Parathyroid adenoma (tissue), 2 donors: ENCODE data around the gene TTC22.

ENCODE experiments used
- H2AFZ ChIP-seq: fragments of 300-600 bp; sonication (generic); one replicate; pipeline ENCODE4 v1.7.0; 2017; ENCODE audit warnings: antibody characterized with exemption, mild to moderate bottlenecking
- H3K27ac ChIP-seq: fragments of 300-600 bp; sonication (generic); one replicate; pipeline ENCODE4 v1.7.0; 2017
- H3K27me3 ChIP-seq: fragments of 300-600 bp; sonication (generic); one replicate; pipeline ENCODE4 v1.7.0; 2017; ENCODE audit warnings: low read length; ENCODE audit not compliant: control insufficient read depth, insufficient read depth
- H3K36me3 ChIP-seq: fragments of 300-600 bp; sonication (generic); one replicate; pipeline ENCODE4 v1.7.0; 2017; ENCODE audit warnings: low read length; ENCODE audit not compliant: control insufficient read depth, insufficient read depth
- H3K4me1 ChIP-seq: fragments of 300-600 bp; sonication (generic); one replicate; pipeline ENCODE4 v1.7.0; 2017; ENCODE audit warnings: control low read depth
- H3K4me2 ChIP-seq: fragments of 300-600 bp; sonication (generic); one replicate; pipeline ENCODE4 v1.7.0; 2017; ENCODE audit warnings: low read length
- H3K4me3 ChIP-seq: fragments of 300-600 bp; sonication (generic); one replicate; pipeline ENCODE4 v1.7.0; 2017; ENCODE audit warnings: low read depth, low read length
- H3K79me2 ChIP-seq: fragments of 300-600 bp; sonication (generic); one replicate; pipeline ENCODE4 v1.7.0; 2017; ENCODE audit warnings: control low read depth
- H3K9ac ChIP-seq: fragments of 300-600 bp; sonication (generic); one replicate; pipeline ENCODE4 v1.7.0; 2017; ENCODE audit warnings: mild to moderate bottlenecking
- H3K9me3 ChIP-seq: fragments of 300-600 bp; sonication (generic); one replicate; pipeline ENCODE4 v1.7.0; 2017; ENCODE audit warnings: low read length; ENCODE audit not compliant: control insufficient read depth
- TF ChIP-seq, protein P1 (sequence below): fragments of 300-600 bp; sonication (generic); IDR thresholded peaks from one replicate; pipeline ENCODE4 v1.7.0; 2017; ENCODE audit warnings: antibody characterized with exemption, mild to moderate bottlenecking
- donor health status: primary hyperparathyroidism.

Gene TTC22

DNA sequence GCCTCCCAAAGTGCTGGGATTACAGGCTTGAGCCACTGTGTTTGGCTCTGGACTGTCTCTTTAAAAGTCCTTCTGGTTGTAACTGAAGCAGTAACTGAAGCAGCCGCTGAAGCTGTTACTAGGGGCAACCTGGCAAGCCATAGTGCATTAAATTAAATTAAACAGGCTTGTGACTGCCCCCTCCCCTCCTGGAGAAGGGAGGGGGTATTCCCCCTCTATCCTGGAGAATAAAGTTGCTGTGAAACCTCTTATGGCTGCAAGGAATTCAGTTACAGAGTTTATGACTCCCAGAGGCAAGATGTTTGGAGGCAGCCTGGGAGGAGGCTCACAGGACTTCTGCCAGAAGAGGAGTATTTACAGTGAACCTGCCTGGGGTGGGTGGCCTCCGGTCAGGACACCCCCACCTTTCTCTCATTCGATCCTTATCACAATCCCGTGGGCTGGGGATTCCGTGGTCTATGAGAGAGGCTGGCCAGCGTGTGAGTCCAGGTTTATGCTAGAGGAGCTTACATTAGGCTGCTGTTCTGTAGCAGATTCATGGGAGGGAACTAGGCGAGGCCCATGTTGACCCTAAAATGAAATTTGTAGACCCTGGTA lies 8.3 kb downstream of the TTC22 start:
- no peak overlapping the region for H2AFZ ChIP-seq
- no peaks in the 10 kb centered on the region for H3K27me3 ChIP-seq
- peaks cover 11% of the 10 kb centered on the region for H3K79me2 ChIP-seq
- no peaks in the 10 kb centered on the region for H3K9me3 ChIP-seq
- peak overlapping the region; percentile 39 for H3K4me2 ChIP-seq
- H3K4me1 ChIP-seq = peaks cover 15% of the 10 kb centered on the region
- H3K4me3 ChIP-seq = no peak overlapping the region
- H3K9ac ChIP-seq = no peak overlapping the region
- TF ChIP-seq, protein P1, sequence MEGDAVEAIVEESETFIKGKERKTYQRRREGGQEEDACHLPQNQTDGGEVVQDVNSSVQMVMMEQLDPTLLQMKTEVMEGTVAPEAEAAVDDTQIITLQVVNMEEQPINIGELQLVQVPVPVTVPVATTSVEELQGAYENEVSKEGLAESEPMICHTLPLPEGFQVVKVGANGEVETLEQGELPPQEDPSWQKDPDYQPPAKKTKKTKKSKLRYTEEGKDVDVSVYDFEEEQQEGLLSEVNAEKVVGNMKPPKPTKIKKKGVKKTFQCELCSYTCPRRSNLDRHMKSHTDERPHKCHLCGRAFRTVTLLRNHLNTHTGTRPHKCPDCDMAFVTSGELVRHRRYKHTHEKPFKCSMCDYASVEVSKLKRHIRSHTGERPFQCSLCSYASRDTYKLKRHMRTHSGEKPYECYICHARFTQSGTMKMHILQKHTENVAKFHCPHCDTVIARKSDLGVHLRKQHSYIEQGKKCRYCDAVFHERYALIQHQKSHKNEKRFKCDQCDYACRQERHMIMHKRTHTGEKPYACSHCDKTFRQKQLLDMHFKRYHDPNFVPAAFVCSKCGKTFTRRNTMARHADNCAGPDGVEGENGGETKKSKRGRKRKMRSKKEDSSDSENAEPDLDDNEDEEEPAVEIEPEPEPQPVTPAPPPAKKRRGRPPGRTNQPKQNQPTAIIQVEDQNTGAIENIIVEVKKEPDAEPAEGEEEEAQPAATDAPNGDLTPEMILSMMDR = no peak
- no peaks in the 10 kb centered on the region for H3K36me3 ChIP-seq
- H3K27ac ChIP-seq = no peak overlapping the region

DNA sequence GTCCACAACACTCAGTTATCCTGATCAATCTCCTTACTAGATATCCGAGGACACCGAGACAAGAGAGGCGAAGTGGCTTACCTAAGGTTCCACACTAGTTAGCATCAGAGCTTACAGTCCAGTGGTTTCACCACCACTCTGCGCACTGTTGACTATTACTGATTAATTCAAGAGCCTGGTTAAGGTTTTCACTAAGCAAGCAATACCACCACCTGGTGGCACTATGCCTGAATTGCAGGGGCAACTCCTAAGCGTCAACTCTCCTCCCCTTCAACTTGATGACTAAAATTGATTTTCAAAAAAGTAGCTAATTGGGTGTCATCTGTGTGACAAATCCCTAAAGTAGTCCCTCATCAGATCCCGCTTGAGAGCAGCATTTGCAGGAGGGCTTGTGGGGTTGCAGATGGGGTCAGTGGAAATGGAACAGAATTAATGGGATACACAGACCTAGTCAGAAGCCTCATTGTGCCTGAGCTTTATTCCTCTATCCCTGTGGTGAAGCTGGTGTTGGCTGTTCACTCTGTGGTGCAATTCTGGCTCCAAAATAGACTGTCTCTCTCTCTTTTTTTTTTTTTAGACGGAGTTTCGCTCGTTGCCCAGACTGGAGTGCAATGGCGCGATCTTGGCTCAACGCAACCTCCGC lies 9.1 kb downstream of the TTC22 start:
- peaks cover 15% of the 10 kb centered on the region for H3K4me1 ChIP-seq
- H3K27ac ChIP-seq = no peak overlapping the region
- H3K27me3 ChIP-seq = no peaks in the 10 kb centered on the region
- H3K4me2 ChIP-seq = no peak overlapping the region
- no peaks in the 10 kb centered on the region for H3K9me3 ChIP-seq
- H3K9ac ChIP-seq = no peak overlapping the region
- H3K36me3 ChIP-seq = no peaks in the 10 kb centered on the region
- no peak overlapping the region for H3K4me3 ChIP-seq
- H2AFZ ChIP-seq = no peak overlapping the region
- H3K79me2 ChIP-seq = peaks cover 11% of the 10 kb centered on the region
- TF ChIP-seq, protein P1 = peak; percentile 34

DNA sequence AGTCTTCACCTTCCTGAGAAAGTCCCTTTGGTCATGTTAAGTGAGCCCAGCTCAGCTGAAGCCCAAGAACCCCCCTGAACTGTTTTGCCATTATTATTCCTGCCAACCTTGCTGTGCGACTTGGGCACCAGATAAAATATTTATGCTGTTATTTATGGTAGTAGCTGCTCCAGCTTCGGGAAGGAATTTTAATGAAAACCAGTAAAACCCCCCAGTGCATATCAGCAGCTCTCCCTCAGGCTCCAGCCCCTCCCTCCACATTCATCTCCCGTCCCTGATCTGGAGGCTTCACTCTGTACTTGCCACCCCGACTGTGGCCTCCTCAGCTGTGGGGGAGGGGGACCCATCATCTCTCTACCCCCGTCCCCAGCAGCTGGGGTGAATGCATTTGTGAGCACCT lies 12.7 kb downstream of the TTC22 start:
- Histone ChIP-seq H3K36me3 (no peaks in the 10 kb centered on the region), H3K9me3 (no peaks in the 10 kb centered on the region)

DNA sequence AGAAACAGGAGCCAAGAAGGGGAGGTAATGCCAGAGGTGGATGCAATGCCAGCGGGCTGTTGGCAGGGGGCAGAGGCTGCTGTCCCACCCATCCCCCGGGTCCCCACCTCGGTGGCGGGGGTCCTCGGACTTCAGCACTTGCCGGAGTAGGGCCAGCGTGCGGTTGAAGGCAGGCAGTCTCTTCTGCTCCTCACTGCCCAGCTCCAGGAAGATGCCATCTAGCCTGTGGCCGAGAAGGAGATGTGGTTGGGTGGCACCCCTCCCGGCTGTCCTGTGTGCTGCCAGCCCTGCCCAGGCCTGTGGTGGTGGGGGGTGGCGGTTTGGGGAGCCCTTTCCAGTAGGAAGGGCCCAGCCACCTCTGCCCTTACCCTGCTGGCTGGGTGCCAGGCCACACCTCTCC lies 13.5 kb downstream of the TTC22 start:
- Histone ChIP-seq H3K4me1 (no peaks in the 10 kb centered on the region), H3K79me2 (peaks cover 6% of the 10 kb centered on the region), H3K9me3 (no peaks in the 10 kb centered on the region), H3K4me2 (no peak overlapping the region), H3K27me3 (no peaks in the 10 kb centered on the region), H3K27ac (no peak overlapping the region), H2AFZ (no peak overlapping the region), H3K9ac (no peak overlapping the region), H3K36me3 (no peaks in the 10 kb centered on the region), H3K4me3 (no peak overlapping the region)
- TF ChIP-seq, protein P1 = no peak

More for the DNA sequence above, 12.7 kb downstream of the TTC22 start:
- TF ChIP-seq, protein P1 = no peak
- H2AFZ ChIP-seq = no peak overlapping the region
- H3K4me3 ChIP-seq = no peak overlapping the region
- peaks cover 11% of the 10 kb centered on the region for H3K79me2 ChIP-seq
- H3K4me2 ChIP-seq = no peak overlapping the region
- H3K9ac ChIP-seq = no peak overlapping the region
- H3K27ac ChIP-seq = no peak overlapping the region
- H3K27me3 ChIP-seq = no peaks in the 10 kb centered on the region
- H3K4me1 ChIP-seq = no peaks in the 10 kb centered on the region

DNA sequence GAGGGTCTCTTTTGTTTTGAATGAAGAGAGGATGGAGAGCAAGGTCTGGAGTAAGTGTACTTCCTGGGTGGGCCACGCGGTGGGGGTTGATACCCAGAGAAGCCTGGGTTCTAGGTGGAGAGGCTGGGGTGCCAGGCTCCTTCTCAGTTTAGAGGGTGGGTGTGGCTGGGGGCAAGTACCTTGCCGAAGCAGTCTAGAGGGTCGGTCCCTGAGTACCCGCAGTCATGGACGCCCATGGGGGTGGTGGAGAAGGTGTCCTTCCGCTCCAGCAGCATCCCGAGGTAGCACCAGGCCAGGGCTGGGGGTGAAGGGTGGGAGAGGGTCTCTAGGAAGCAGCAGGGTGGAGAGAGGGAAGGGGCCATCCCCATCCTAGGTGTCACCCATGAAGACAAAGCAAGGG lies 14.3 kb downstream of the TTC22 start:
- H3K9me3 ChIP-seq = no peaks in the 10 kb centered on the region
- TF ChIP-seq, protein P1 = no peak
- no peak overlapping the region for H3K4me2 ChIP-seq
- H3K27ac ChIP-seq = no peak overlapping the region
- no peak overlapping the region for H3K9ac ChIP-seq
- no peak overlapping the region for H3K4me3 ChIP-seq
- H3K27me3 ChIP-seq = no peaks in the 10 kb centered on the region
- H3K79me2 ChIP-seq = peaks cover 5% of the 10 kb centered on the region
- H3K4me1 ChIP-seq = peaks cover 3% of the 10 kb centered on the region
- H2AFZ ChIP-seq = no peak overlapping the region
- H3K36me3 ChIP-seq = no peaks in the 10 kb centered on the region
